ENCODE results near the gene AHI1.

Gene AHI1

DNA sequence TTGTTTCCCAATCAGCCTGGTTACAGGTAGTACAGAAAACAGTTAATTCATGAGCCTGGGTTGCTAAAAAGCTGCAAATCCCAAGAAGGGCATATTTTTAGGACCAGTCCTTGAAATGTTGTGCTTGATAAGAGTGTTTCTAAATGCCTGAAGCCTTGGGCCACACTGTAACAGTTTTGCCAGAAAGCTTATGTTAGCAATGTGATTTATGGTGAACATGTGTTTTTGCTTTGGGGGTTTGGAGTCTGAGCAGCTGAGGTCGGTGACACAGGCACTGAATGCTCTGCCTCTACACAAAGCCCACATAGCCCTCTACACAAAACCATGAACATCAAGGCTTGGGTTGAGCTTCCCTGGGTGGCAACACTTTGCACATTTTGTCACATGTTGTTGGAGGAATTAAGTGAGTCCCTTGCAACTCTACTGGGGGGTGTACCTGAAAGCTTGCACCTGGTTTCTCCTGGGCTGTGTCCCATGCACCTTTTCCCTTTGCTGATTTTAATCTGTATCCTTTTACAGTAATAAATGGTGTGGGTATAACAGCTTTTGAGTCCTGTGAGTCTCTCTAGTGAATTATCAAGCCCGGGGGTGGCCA is 22.2 kb downstream of the AHI1 start:
- H3K9ac ChIP-seq (ENCODE audit: low read length): no peak overlapping the region
- no peaks in the 10 kb centered on the region for H3K4me1 ChIP-seq (ENCODE audit: control insufficient read depth, insufficient read depth, low read length)
- no peaks in the 10 kb centered on the region for H3K9me3 ChIP-seq (ENCODE audit: control insufficient read depth, low read length)
- H3K4me3 ChIP-seq (ENCODE audit: low read length): no peak overlapping the region
- peaks cover 4% of the 10 kb centered on the region for H3K36me3 ChIP-seq (ENCODE audit: control insufficient read depth, insufficient read depth, low read length)
- no peaks in the 10 kb centered on the region for H3K27me3 ChIP-seq (ENCODE audit: control insufficient read depth, insufficient read depth, low read length)

DNA sequence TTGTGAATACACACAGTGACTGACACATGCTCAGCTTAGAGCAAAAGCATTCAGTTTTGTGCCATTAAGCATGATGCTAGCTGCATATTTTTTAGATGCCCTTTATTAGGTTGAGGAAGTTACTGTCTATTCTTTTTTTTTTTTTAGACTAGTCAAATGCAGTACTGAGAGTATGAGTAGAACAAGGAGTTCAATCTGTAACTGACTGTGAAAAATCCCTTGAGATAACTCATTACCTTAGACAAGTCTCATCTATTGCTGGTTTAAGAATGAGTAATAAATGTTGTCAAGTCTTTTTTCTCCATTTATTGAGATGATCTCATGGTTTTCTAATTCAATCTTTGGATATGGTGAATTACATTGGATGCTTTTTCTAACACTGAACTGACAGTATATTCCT is 23.2 kb downstream of the AHI1 start:
- H3K27me3 ChIP-seq (ENCODE audit: control insufficient read depth, insufficient read depth, low read length): no peaks in the 10 kb centered on the region
- no peaks in the 10 kb centered on the region for H3K36me3 ChIP-seq (ENCODE audit: control insufficient read depth, insufficient read depth, low read length)
- H3K9ac ChIP-seq (ENCODE audit: low read length): no peak overlapping the region
- H3K4me1 ChIP-seq (ENCODE audit: control insufficient read depth, insufficient read depth, low read length): no peaks in the 10 kb centered on the region
- H3K9me3 ChIP-seq (ENCODE audit: control insufficient read depth, low read length): no peaks in the 10 kb centered on the region
- no peak overlapping the region for H3K4me3 ChIP-seq (ENCODE audit: low read length)

DNA sequence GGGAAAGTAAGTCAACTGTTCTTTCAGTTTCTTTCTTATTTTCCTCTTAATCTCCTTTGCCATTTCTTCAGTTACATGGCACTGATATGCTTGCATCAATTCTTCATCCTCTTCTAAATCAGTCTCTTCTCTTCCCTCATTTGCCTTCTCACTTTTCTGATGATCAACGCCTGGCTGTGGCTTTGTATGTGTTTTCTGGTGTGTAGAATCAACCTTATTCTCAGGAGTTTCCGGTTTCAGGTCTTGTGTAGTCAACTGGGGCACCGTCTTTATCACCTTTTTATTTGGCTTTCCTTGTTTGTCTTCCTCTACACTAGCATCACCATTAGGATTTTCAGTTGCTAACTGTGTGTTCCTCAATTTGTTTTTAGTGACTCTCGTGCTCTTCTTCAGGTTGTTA is 31.6 kb downstream of the AHI1 start:
- H3K4me1 ChIP-seq (ENCODE audit: control insufficient read depth, insufficient read depth, low read length): no peaks in the 10 kb centered on the region
- peaks cover 4% of the 10 kb centered on the region for H3K36me3 ChIP-seq (ENCODE audit: control insufficient read depth, insufficient read depth, low read length)
- no peaks in the 10 kb centered on the region for H3K9me3 ChIP-seq (ENCODE audit: control insufficient read depth, low read length)
- no peaks in the 10 kb centered on the region for H3K27me3 ChIP-seq (ENCODE audit: control insufficient read depth, insufficient read depth, low read length)
- no peak overlapping the region for H3K4me3 ChIP-seq (ENCODE audit: low read length)
- no peak overlapping the region for H3K9ac ChIP-seq (ENCODE audit: low read length)

- no peak overlapping the region for H3K4me3 ChIP-seq (ENCODE audit: low read length)
- H3K27me3 ChIP-seq (ENCODE audit: control insufficient read depth, insufficient read depth, low read length): no peaks in the 10 kb centered on the region
- H3K36me3 ChIP-seq (ENCODE audit: control insufficient read depth, insufficient read depth, low read length): peaks cover 4% of the 10 kb centered on the region
- H3K9me3 ChIP-seq (ENCODE audit: control insufficient read depth, low read length): no peaks in the 10 kb centered on the region
- H3K9ac ChIP-seq (ENCODE audit: low read length): no peak overlapping the region
- no peaks in the 10 kb centered on the region for H3K4me1 ChIP-seq (ENCODE audit: control insufficient read depth, insufficient read depth, low read length)
These were observed 32.2 kb downstream of the AHI1 start for GRCh38 chr6:135465307-135465706.

DNA sequence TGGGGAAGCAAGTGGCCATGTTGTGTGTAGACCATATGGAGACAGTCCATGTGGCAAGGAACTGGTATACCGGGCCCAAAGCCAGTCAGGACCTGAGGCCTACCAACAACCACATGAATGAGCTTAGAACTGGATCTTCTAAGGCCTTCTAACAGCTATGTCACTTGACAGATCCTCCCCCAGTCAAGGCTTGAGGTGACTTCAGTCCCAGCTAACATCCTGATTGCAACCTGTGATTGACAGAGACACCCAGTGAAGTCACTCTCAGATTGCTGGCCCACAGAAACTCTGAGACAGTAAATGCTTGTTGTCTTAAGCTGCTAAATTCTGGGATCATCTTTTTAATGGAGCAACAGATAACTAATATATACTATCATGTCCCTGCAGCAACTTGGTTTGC is 32.9 kb downstream of the AHI1 start:
- Histone ChIP-seq H3K4me1 (ENCODE audit: control insufficient read depth, insufficient read depth, low read length) (no peaks in the 10 kb centered on the region), H3K9me3 (ENCODE audit: control insufficient read depth, low read length) (no peaks in the 10 kb centered on the region), H3K9ac (ENCODE audit: low read length) (no peak overlapping the region), H3K4me3 (ENCODE audit: low read length) (no peak overlapping the region), H3K27me3 (ENCODE audit: control insufficient read depth, insufficient read depth, low read length) (no peaks in the 10 kb centered on the region), H3K36me3 (ENCODE audit: control insufficient read depth, insufficient read depth, low read length) (peaks cover 4% of the 10 kb centered on the region)

DNA sequence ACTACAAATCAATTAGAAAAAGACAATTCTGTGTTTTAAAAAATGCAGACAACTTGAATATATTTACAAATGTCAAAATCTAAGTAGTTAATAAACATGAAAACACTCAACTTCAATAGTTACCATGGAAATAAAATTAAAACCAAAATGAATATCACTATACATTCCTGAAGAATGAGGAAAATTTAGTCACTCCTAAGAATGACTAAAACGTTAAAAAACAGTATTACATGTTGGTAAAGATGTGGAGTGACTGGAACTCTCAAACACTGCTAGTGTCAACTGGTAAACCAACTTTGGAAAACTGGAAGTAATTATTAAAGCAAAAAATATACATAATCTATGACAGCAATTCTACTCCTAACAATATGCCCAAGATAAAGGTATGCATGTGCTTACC is 36.3 kb downstream of the AHI1 start:
- Histone ChIP-seq H3K9ac (ENCODE audit: low read length) (no peak overlapping the region), H3K4me1 (ENCODE audit: control insufficient read depth, insufficient read depth, low read length) (no peaks in the 10 kb centered on the region), H3K36me3 (ENCODE audit: control insufficient read depth, insufficient read depth, low read length) (peaks cover 4% of the 10 kb centered on the region), H3K9me3 (ENCODE audit: control insufficient read depth, low read length) (no peaks in the 10 kb centered on the region), H3K27me3 (ENCODE audit: control insufficient read depth, insufficient read depth, low read length) (no peaks in the 10 kb centered on the region), H3K4me3 (ENCODE audit: low read length) (no peak overlapping the region)

- Histone ChIP-seq H3K4me3 (ENCODE audit: low read length) (no peak overlapping the region), H3K36me3 (ENCODE audit: control insufficient read depth, insufficient read depth, low read length) (no peaks in the 10 kb centered on the region), H3K9me3 (ENCODE audit: control insufficient read depth, low read length) (no peaks in the 10 kb centered on the region), H3K4me1 (ENCODE audit: control insufficient read depth, insufficient read depth, low read length) (peaks cover 4% of the 10 kb centered on the region), H3K27me3 (ENCODE audit: control insufficient read depth, insufficient read depth, low read length) (no peaks in the 10 kb centered on the region), H3K9ac (ENCODE audit: low read length) (no peak overlapping the region)
These were observed 39.5 kb downstream of the AHI1 start for GRCh38 chr6:135458051-135458450.

GRCh38 chr6:135451617-135452190 is 45.8 kb downstream of the AHI1 start:
- Histone ChIP-seq H3K4me1 (ENCODE audit: control insufficient read depth, insufficient read depth, low read length) (peaks cover 4% of the 10 kb centered on the region), H3K36me3 (ENCODE audit: control insufficient read depth, insufficient read depth, low read length) (no peaks in the 10 kb centered on the region), H3K9me3 (ENCODE audit: control insufficient read depth, low read length) (no peaks in the 10 kb centered on the region), H3K27me3 (ENCODE audit: control insufficient read depth, insufficient read depth, low read length) (no peaks in the 10 kb centered on the region), H3K9ac (ENCODE audit: low read length) (no peak overlapping the region), H3K4me3 (ENCODE audit: low read length) (no peak overlapping the region)

DNA sequence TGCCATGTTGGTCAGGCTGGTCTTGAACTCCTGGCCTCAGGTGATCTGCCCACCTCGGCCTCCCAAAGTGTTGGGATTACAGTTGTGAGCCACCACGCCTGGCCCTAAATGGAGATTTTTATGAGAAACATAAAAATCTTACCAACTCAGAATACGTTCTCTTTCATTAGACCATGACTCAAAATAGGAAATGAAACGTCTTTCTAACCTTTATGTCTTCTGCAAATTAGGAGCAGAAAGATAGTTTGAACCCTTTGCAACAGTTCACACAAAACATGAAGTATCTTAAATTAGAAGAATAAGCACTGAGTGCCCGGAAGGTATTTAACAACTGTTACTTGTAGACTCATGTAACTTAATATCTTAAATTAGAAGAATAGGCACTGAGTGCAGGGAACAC is 48.3 kb downstream of the AHI1 start:
- Histone ChIP-seq H3K9me3 (ENCODE audit: control insufficient read depth, low read length) (no peaks in the 10 kb centered on the region), H3K27me3 (ENCODE audit: control insufficient read depth, insufficient read depth, low read length) (no peaks in the 10 kb centered on the region)

GRCh38 chr6:135440087-135440792 is 57.3 kb downstream of the AHI1 start:
- Histone ChIP-seq H3K4me3 (ENCODE audit: low read length) (no peak overlapping the region), H3K9me3 (ENCODE audit: control insufficient read depth, low read length) (no peaks in the 10 kb centered on the region), H3K9ac (ENCODE audit: low read length) (no peak overlapping the region), H3K36me3 (ENCODE audit: control insufficient read depth, insufficient read depth, low read length) (no peaks in the 10 kb centered on the region), H3K4me1 (ENCODE audit: control insufficient read depth, insufficient read depth, low read length) (no peaks in the 10 kb centered on the region), H3K27me3 (ENCODE audit: control insufficient read depth, insufficient read depth, low read length) (no peaks in the 10 kb centered on the region)

More for the DNA sequence above, 48.3 kb downstream of the AHI1 start:
- no peaks in the 10 kb centered on the region for H3K4me1 ChIP-seq (ENCODE audit: control insufficient read depth, insufficient read depth, low read length)
- no peak overlapping the region for H3K9ac ChIP-seq (ENCODE audit: low read length)
- H3K4me3 ChIP-seq (ENCODE audit: low read length): no peak overlapping the region
- H3K36me3 ChIP-seq (ENCODE audit: control insufficient read depth, insufficient read depth, low read length): no peaks in the 10 kb centered on the region

- no peaks in the 10 kb centered on the region for H3K9me3 ChIP-seq (ENCODE audit: control insufficient read depth, low read length)
- no peaks in the 10 kb centered on the region for H3K36me3 ChIP-seq (ENCODE audit: control insufficient read depth, insufficient read depth, low read length)
- H3K4me3 ChIP-seq (ENCODE audit: low read length): no peak overlapping the region
- H3K9ac ChIP-seq (ENCODE audit: low read length): no peak overlapping the region
- H3K27me3 ChIP-seq (ENCODE audit: control insufficient read depth, insufficient read depth, low read length): no peaks in the 10 kb centered on the region
- H3K4me1 ChIP-seq (ENCODE audit: control insufficient read depth, insufficient read depth, low read length): no peaks in the 10 kb centered on the region
These were observed 58.0 kb downstream of the AHI1 start for GRCh38 chr6:135439549-135439948.

DNA sequence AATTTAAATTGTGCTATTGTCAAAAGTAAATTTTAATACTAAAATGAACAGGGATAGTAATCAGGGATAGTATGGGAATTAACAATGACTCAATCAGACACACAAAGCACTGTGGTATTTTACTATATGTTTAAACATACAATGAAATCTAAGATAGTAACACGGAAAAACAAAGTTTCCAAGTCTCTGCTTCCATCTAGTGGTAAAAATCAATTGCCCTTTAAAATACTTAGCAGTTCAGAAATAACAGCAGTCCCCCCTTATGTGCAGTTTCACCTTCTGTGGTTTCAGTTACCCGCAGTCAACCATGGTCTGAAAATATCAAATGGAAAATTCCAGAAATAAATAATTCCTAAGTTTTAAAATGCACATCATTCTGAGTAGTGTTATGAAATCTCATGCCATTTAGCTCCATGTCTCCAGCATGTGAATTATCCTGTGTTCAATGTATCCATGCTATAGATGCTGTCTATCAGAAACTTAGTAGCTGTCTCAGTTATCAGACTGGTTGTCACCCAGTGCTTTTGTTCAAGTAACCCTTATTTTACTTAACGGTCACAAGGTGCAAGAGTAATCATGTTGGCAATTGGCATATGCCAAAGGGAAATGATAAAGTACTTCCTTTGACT is 58.5 kb downstream of the AHI1 start:
- Histone ChIP-seq H3K36me3 (ENCODE audit: control insufficient read depth, insufficient read depth, low read length) (no peaks in the 10 kb centered on the region), H3K27me3 (ENCODE audit: control insufficient read depth, insufficient read depth, low read length) (no peaks in the 10 kb centered on the region), H3K9me3 (ENCODE audit: control insufficient read depth, low read length) (no peaks in the 10 kb centered on the region), H3K4me1 (ENCODE audit: control insufficient read depth, insufficient read depth, low read length) (no peaks in the 10 kb centered on the region), H3K4me3 (ENCODE audit: low read length) (no peak overlapping the region), H3K9ac (ENCODE audit: low read length) (no peak overlapping the region)
